Sciatic nerve (tissue), 2 donors: Measurements from ENCODE around the gene KCNK3. TPM values are rescaled to one million over a fixed set of nuclear protein-coding genes. Genes with fewer than 3 reads are reported as not detected.

Source experiments
- ATAC-seq: fragments of 200-7000 bp; cut with Tn5 transposase; one replicate; pipeline ENCODE4 v1.9.1; 2020; ENCODE audit warnings: mild to moderate bottlenecking, moderate library complexity
- DNase-seq: peaks from one replicate; pipeline ENCODE4 v3.0.0-alpha.2; 2020; ENCODE audit warnings: low spot score
- intact Hi-C: fragments of 100-400 bp; cut with DNase I; formaldehyde crosslinking; loops from one replicate; pipeline ENCODE4 v1.14.2; 2022
- total RNA-seq: library from RNA; stranded (reverse); fragmentation: NEBNext Ultra II Directional; extraction: Animal tissue kit (Norgen Biotek cat#: 25700); gene quantifications from one replicate; pipeline ENCODE4 v1.2.1, GENCODE V29; 2021
- donor health status: DM: no; HTN: no; CAD: no.
- donor health status: DM: no; HTN: no; CAD: no.

KCNK3 gene
- total RNA-seq, 1 donor from 2014 or later = 0.53 TPM

- DNase-seq (no peak), ATAC-seq (no peak)
- intact Hi-C loops = no loop called here
These were observed 15.2 kb downstream of the KCNK3 start for GRCh38 chr2:26707747-26708146.

- ATAC-seq = no peak
- no peak for DNase-seq
- intact Hi-C loops = no loop called here
These were observed 15.9 kb downstream of the KCNK3 start for GRCh38 chr2:26708457-26708856.

GRCh38 chr2:26709323-26710110 is 17.0 kb downstream of the KCNK3 start:
- ATAC-seq (no peak), DNase-seq (no peak)
- intact Hi-C loops = no loop called here

GRCh38 chr2:26710145-26710544 is 17.6 kb downstream of the KCNK3 start:
- intact Hi-C loops = no loop called here
- ATAC-seq (no peak), DNase-seq (no peak)

- ATAC-seq (no peak), DNase-seq (no peak)
- intact Hi-C loops = no loop called here
These were observed 18.4 kb downstream of the KCNK3 start for GRCh38 chr2:26710743-26711456.

GRCh38 chr2:26711457-26712161 is 19.1 kb downstream of the KCNK3 start:
- intact Hi-C loops = no loop called here
- ATAC-seq (no peak), DNase-seq (no peak)

- ATAC-seq = no peak
- intact Hi-C loops = no loop called here
- no peak for DNase-seq
These were observed 20.3 kb downstream of the KCNK3 start for GRCh38 chr2:26712486-26713465.

- DNase-seq = no peak
- intact Hi-C loops = loop anchor here (2.0 kb wide), 1 partner anchor 59 kb away; no protein-coding TSS in a partner anchor
- ATAC-seq = no peak
These were observed 23.2 kb downstream of the KCNK3 start for GRCh38 chr2:26715528-26716270.

GRCh38 chr2:26716340-26716739 is 23.8 kb downstream of the KCNK3 start:
- DNase-seq (no peak), ATAC-seq (no peak)
- intact Hi-C loops = loop anchor here (2.0 kb wide), 1 partner anchor 60 kb away; no protein-coding TSS in a partner anchor

- intact Hi-C loops = loop anchor here (2.0 kb wide), 1 partner anchor 60 kb away; no protein-coding TSS in a partner anchor
- no peak for DNase-seq
- ATAC-seq = no peak
These were observed 24.2 kb downstream of the KCNK3 start for GRCh38 chr2:26716769-26717168.

GRCh38 chr2:26717362-26717761 is 24.8 kb downstream of the KCNK3 start:
- intact Hi-C loops = loop anchor here (2.0 kb wide), 1 partner anchor 61 kb away; no protein-coding TSS in a partner anchor

GRCh38 chr2:26718949-26719686 is 26.6 kb downstream of the KCNK3 start:
- ATAC-seq = no peak
- DNase-seq = no peak
- intact Hi-C loops = no loop called here

More at GRCh38 chr2:26717362-26717761, 24.8 kb downstream of the KCNK3 start:
- DNase-seq = no peak
- no peak for ATAC-seq

GRCh38 chr2:26720322-26721114 is 28.0 kb downstream of the KCNK3 start:
- intact Hi-C loops = no loop called here
- DNase-seq (peak; percentile 86), ATAC-seq (peak; percentile 83)

- intact Hi-C loops = no loop called here
- no peak for DNase-seq
- no peak for ATAC-seq
These were observed 28.9 kb downstream of the KCNK3 start for GRCh38 chr2:26721115-26722032.

- DNase-seq (no peak), ATAC-seq (no peak)
- intact Hi-C loops = no loop called here
These were observed 29.8 kb downstream of the KCNK3 start for GRCh38 chr2:26722328-26722727.
